ENCODE results near the gene QSER1.
A peak's percentile ranks its signal among the peaks of the same experiment; 100 is the strongest.

QSER1 gene

DNA sequence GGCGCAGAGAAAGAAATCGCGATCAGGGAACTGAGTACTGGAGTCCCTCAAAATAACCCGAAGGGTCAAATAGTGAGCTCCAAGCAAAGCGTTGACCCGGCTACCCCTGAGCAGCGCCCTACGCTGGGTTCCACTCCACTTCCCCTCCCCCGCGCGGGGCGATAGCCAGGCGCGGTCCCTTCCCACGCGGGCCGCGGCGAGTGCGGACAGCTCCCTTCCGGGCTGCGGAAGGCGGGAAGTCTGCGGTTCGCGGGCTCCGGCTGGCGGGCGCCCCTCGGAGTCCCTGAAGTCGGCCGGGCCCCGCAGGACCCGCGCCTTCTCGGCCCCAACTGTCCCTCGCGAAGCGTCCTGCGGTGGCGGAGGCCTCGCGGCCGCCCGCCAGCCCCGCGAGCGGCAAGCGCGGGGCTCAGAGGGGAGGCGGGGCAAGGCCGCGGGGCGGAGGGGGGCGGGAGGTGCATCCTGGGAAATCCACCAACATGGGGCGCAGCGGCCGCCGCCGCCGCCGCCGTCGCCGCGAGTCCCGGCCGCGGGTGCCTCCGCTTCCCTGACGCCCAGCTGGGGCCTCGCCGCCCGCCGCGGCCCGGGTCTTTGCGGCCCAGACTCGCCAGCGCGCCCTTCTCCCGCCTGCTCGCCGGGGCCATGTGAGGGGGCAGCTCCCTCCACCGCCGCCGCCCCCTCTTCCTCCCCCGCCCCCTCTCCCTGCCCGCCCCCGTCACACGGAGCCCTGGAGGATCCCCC is at the start of gene QSER1:
Gene QSER1 (plus strand): TSS at position 457 of the 738 bp plus-strand sequence. CDS start 315 bp downstream, outside the sequence.
- H3K4me3 ChIP-seq (ENCODE audit: low read depth, low read length), result peak within 1 kb of the TSS; percentile 87
- TF ChIP-seq CTCF (IDR thresholded peaks at IDR 0.05; ENCODE audit: low read depth, low read length), result no peak

- H3K4me3 ChIP-seq (ENCODE audit: low read depth, low read length), result no peak overlapping the region
- no peak for TF ChIP-seq CTCF (IDR thresholded peaks at IDR 0.05; ENCODE audit: low read depth, low read length)
Measured at GRCh38 chr11:32843544-32843943, 49.1 kb upstream of the QSER1 start.

- TF ChIP-seq CTCF (IDR thresholded peaks at IDR 0.05; ENCODE audit: low read depth, low read length), result no peak
Measured at GRCh38 chr11:32847511-32847910, 45.1 kb upstream of the QSER1 start.

DNA sequence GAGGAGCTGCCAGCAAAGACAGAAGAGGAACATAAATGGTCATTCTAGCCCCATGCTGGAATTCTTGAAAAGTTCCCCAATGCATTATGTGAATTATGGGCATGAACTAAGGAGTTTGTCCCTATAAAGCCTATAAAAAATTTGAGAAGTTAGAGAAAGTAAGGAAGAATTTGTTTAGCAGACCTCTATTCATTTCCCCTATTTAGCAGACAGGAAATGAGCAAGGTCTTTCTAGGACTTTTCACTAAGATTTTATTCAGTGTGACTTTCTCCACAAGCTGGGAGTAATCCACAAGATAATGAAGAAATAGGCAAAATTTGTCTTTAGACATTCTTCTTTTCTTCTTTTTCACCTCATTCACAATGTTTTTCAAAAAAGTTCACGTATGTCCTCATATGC is 42.9 kb upstream of the QSER1 start:
- no peak for TF ChIP-seq CTCF (IDR thresholded peaks at IDR 0.05; ENCODE audit: low read depth, low read length)
- H3K4me3 ChIP-seq (ENCODE audit: low read depth, low read length), result no peak overlapping the region

More at GRCh38 chr11:32847511-32847910, 45.1 kb upstream of the QSER1 start:
- no peak overlapping the region for H3K4me3 ChIP-seq (ENCODE audit: low read depth, low read length)

DNA sequence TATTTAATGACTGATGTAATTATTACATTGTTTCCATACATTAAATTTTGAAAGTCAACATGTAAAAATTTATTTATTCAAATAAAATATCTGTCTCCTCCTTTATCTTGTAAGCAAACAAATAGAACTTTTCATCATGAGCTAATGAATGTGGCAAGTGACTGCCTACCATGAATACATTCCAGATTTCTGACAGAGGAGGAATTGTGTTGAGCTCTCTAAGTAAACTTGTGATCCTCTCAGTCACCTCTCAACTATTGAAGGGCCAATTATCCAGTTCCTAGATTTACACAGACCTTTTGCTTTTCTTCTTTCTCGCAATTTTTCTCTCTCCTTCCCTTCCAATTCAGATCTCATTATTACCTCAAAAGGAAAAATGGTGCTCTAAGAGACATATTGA is 41.4 kb upstream of the QSER1 start:
- TF ChIP-seq CTCF (IDR thresholded peaks at IDR 0.05; ENCODE audit: low read depth, low read length), result no peak
- no peak overlapping the region for H3K4me3 ChIP-seq (ENCODE audit: low read depth, low read length)

DNA sequence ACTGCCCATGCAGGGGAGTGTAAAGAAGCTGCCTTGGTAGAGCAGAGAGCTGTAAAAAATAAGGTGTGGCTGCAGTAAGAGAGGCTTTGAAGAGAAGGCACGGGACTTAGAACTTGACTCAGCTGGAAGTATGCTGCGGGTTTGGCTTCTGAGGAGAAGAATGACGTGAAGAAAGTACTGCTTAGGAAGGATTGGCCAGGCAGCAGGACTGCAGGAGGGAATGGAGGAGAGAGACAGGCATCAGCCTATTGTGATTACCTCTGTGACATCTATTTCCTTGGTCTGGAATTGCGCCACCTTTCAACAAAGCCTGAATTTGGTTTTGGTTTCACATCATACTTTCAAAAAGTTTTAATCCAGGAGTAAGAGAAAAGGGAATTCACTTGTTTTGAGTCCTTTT is 40.4 kb upstream of the QSER1 start:
- no peak overlapping the region for H3K4me3 ChIP-seq (ENCODE audit: low read depth, low read length)
- no peak for TF ChIP-seq CTCF (IDR thresholded peaks at IDR 0.05; ENCODE audit: low read depth, low read length)

DNA sequence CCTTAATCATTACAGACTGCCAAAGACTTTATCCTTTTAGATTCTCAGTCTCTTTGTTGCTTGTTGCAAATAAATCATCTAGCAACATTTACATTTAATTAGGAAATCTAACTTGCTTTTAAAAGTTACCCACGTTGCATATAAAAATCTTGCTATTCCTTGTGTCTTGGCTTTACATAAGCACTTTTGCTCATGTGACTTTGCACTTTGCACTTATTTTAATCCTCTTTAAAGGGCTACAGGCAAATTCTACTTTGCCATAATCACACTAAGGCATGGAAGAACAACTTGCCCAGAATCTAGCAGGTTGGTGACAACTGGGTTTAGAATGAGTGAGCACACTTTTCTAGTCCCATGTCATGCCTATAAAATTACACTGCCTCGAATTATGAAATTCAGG is 37.0 kb upstream of the QSER1 start:
- no peak for TF ChIP-seq CTCF (IDR thresholded peaks at IDR 0.05; ENCODE audit: low read depth, low read length)
- H3K4me3 ChIP-seq (ENCODE audit: low read depth, low read length), result no peak overlapping the region

Data from WI38 (cell line).